Mucosa of descending colon (tissue), 3 donors: ENCODE measurements around the gene SCML2. TPM values are rescaled to one million over a fixed set of nuclear protein-coding genes. Genes with fewer than 3 reads are reported as not detected.
"Not testable (repeated sequence)": the region's sequence is repeated elsewhere in the genome, so short reads cannot be mapped to it uniquely, and the experiment has no call there.

Experiments
- ATAC-seq: fragments of 200-7000 bp; cut with Tn5 transposase; one replicate; pipeline ENCODE4 v1.9.1; 2020; ENCODE audit warnings: mild to moderate bottlenecking, moderate library complexity
- DNase-seq, 3 donors: peaks; one replicate each; pipeline ENCODE4 v3.0.0-alpha.2; 2020
- H3K36me3 ChIP-seq: fragments of 200-600 bp; one replicate; pipeline ENCODE4 v1.8.0; 2021; ENCODE audit warnings: low read depth, mild to moderate bottlenecking
- H3K4me1 ChIP-seq: fragments of 200-600 bp; one replicate; pipeline ENCODE4 v1.8.0; 2021; ENCODE audit warnings: low read depth, mild to moderate bottlenecking
- H3K4me3 ChIP-seq: fragments of 200-600 bp; one replicate; pipeline ENCODE4 v1.8.0; 2021; ENCODE audit warnings: mild to moderate bottlenecking
- H3K9me3 ChIP-seq: fragments of 200-600 bp; one replicate; pipeline ENCODE4 v1.8.0; 2021; ENCODE audit warnings: mild to moderate bottlenecking
- intact Hi-C, 2 donors: fragments of 100-400 bp; cut with DNase I in 1 of 2; cut with micrococcal nuclease in 1 of 2; formaldehyde crosslinking; loops; one replicate each; pipeline versions ENCODE4 v1.11.0 to v1.11.1; 2022; cut with DNase I, micrococcal nuclease
- total RNA-seq, 3 donors: library from RNA; stranded (reverse); fragmentation: NEBNext Ultra II Directional in 2 of 3; extraction: Animal tissue kit (Norgen Biotek cat#: 25700) in 2 of 3; gene quantifications; one replicate each; pipeline versions ENCODE4 v1.2.1 to v1.2.4, GENCODE V29; 2021 to 2023
- TF ChIP-seq, protein P1 (sequence below): fragments of 200-600 bp; IDR thresholded peaks from one replicate; pipeline ENCODE4 v1.8.0; 2022; ENCODE audit warnings: antibody characterized with exemption, mild to moderate bottlenecking
- donor health status: DM: no; HTN: no; CAD: no; lungs with moderate emphysema.
- donor health status: DM: no; HTN: no; CAD: no.
- donor health status: DM: no; HTN: yes; CAD: no.

The SCML2 gene
- total RNA-seq, 3 donors from 2014 or later = 1.0 to 4.2 (median 1.1) TPM

GRCh38 chrX:18377796-18378195 lies 23.3 kb upstream of the SCML2 start:
- ATAC-seq = peak; percentile 74
- H3K4me1 ChIP-seq = no peaks in the 10 kb centered on the region
- no peaks in the 10 kb centered on the region for H3K9me3 ChIP-seq
- H3K4me3 ChIP-seq = no peak overlapping the region
- peak in 1 of 3 donors; percentile 41 for DNase-seq
- no peaks in the 10 kb centered on the region for H3K36me3 ChIP-seq
- intact Hi-C loops = no loop called here
- TF ChIP-seq, protein P1, sequence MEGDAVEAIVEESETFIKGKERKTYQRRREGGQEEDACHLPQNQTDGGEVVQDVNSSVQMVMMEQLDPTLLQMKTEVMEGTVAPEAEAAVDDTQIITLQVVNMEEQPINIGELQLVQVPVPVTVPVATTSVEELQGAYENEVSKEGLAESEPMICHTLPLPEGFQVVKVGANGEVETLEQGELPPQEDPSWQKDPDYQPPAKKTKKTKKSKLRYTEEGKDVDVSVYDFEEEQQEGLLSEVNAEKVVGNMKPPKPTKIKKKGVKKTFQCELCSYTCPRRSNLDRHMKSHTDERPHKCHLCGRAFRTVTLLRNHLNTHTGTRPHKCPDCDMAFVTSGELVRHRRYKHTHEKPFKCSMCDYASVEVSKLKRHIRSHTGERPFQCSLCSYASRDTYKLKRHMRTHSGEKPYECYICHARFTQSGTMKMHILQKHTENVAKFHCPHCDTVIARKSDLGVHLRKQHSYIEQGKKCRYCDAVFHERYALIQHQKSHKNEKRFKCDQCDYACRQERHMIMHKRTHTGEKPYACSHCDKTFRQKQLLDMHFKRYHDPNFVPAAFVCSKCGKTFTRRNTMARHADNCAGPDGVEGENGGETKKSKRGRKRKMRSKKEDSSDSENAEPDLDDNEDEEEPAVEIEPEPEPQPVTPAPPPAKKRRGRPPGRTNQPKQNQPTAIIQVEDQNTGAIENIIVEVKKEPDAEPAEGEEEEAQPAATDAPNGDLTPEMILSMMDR = no peak

DNA sequence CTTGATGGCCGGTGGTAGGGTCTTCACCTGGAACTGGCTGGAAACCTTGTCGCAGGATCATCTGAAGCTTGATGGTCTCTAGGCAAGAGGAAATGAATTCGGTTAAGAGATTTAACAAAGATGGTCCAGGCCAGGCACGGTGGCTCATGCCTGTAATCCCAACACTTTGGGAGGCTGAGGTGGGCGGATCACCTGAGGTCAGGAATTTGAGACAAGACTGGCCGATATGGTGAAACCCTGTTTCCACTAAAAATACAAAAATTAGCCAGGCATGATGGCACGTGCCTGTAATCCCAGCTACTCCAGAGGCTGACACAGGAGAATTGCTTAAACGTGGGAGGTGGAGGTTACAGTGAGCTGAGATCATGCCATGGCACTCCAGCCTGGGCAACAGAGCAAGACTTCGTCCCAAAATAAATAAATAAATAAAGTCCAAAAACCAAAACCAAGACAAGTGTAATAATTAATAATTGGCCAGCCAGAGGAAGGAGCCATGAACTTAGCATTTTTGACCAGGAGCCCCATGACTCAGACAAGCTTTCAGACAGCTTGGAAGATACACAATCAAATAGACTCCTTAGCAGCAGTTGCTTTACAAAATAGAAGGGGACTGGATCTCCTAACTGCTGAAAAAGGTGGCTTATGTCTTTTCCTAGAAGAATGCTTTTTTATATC lies 20.8 kb upstream of the SCML2 start:
- intact Hi-C loops, ATAC-seq, H3K36me3 ChIP-seq, H3K9me3 ChIP-seq, H3K4me1 ChIP-seq, DNase-seq, H3K4me3 ChIP-seq: not testable (repeated sequence)

- H3K9me3 ChIP-seq, H3K4me1 ChIP-seq, H3K4me3 ChIP-seq, ATAC-seq, H3K36me3 ChIP-seq, intact Hi-C loops, DNase-seq: not testable (repeated sequence)
These were observed 14.6 kb upstream of the SCML2 start for GRCh38 chrX:18369096-18369495.

- Histone ChIP-seq H3K4me3 (no peak overlapping the region), H3K4me1 (no peaks in the 10 kb centered on the region), H3K9me3 (no peaks in the 10 kb centered on the region), H3K36me3 (no peaks in the 10 kb centered on the region)
- no peak for ATAC-seq
- TF ChIP-seq, protein P1 = no peak
- DNase-seq = no peak
- intact Hi-C loops = no loop called here
These were observed 13.9 kb upstream of the SCML2 start for GRCh38 chrX:18368402-18368801.

DNA sequence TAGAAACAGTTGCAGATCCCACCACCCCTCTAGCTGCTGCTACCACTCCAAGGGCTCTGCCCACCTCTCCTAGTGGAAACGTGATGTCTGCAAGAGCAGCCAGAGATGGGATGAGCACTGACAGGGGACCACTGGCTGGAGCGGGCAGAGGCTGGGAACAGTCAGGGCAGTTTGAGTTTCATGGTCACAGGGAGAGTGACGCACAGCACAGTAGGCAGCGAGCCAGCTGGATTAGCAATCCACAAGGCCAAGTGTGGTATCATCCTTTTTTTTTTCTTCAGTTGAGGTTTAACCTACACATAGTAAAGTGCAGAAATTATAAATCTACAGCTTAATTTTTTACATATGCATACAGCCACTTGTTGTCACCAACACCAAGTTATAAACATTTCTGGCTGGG lies 6.4 kb upstream of the SCML2 start:
- no peak for ATAC-seq
- TF ChIP-seq, protein P1 = no peak
- intact Hi-C loops = no loop called here
- Histone ChIP-seq H3K36me3 (no peaks in the 10 kb centered on the region), H3K4me1 (no peaks in the 10 kb centered on the region), H3K4me3 (no peak overlapping the region), H3K9me3 (no peaks in the 10 kb centered on the region)
- no peak for DNase-seq

GRCh38 chrX:18353931-18354368 lies 538 bp downstream of the SCML2 start:
- peak; percentile 62 for ATAC-seq
- H3K4me1 ChIP-seq = no peaks in the 10 kb centered on the region
- peak in 2 of 3 donors; percentile 6 to 39 for DNase-seq
- intact Hi-C loops = no loop called here
- no peaks in the 10 kb centered on the region for H3K9me3 ChIP-seq
- no peaks in the 10 kb centered on the region for H3K36me3 ChIP-seq
- H3K4me3 ChIP-seq = peak overlapping the region; percentile 17
- TF ChIP-seq, protein P1 = no peak

DNA sequence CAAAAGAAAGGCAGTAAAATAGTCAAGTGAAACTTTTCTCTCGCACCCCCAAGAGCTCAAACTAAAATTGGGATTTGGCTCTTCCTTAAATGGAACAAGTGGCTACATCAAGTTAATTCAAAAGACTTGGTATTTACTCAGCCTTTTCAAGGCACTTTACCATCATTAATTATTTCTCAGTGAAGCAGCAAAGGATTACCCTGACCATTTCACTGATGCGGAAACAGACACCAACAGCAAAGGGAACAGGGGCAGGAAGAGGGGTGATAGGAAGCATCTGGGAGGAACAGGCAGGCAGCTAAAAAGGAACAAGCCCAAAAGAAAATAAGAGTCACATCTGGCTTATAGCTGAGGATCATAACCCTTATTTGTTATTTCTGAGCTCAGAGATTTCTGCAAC lies 2.7 kb downstream of the SCML2 start:
- H3K4me3 ChIP-seq = no peak overlapping the region
- no peaks in the 10 kb centered on the region for H3K4me1 ChIP-seq
- H3K9me3 ChIP-seq = no peaks in the 10 kb centered on the region
- TF ChIP-seq, protein P1 = no peak
- intact Hi-C loops = no loop called here
- DNase-seq (no peak), ATAC-seq (no peak)
- H3K36me3 ChIP-seq = no peaks in the 10 kb centered on the region
